ENCODE data around the gene ASPSCR1. TPM values are rescaled to one million over a fixed set of nuclear protein-coding genes. Genes with fewer than 3 reads are reported as not detected.

ASPSCR1 gene
- total and polyA plus RNA-seq, 2 of the 13 experiments (the other 11 are each of a cell fraction or from before 2014, with no cell fraction given), result 274 to 314 TPM

GRCh38 chr17:81992306-81993102, 15.1 kb downstream of the ASPSCR1 start (continued):
- TF ChIP-seq SOX13 (IDR thresholded peaks at IDR 0.05), result peak; percentile 82
- TF ChIP-seq SOX13 (CRISPR knock-in tag; conservative IDR thresholded peaks at IDR 0.05 in 1 of 2, IDR thresholded peaks at IDR 0.05 in 1 of 2), result peak in 1 of 2 experiments; percentile 92; a peak in 2 of 4 replicates
- peak; percentile 86; the same call in 1 of the 2 replicates for TF ChIP-seq FLYWCH1 (CRISPR knock-in tag; IDR thresholded peaks at IDR 0.05)
- TF ChIP-seq ZNF318 (CRISPR knock-in tag; IDR thresholded peaks at IDR 0.05), result peak; percentile 97
- peak; percentile 75; the same call in 1 of the 2 replicates for TF ChIP-seq GLI4 (CRISPR knock-in tag; IDR thresholded peaks at IDR 0.05; ENCODE audit: borderline replicate concordance)
- peak; percentile 90 for TF ChIP-seq PITX1 (CRISPR knock-in tag; IDR thresholded peaks at IDR 0.05)
- peak; percentile 97 for TF ChIP-seq ARNT2 (CRISPR knock-in tag; IDR thresholded peaks at IDR 0.05; ENCODE audit: low read depth)
- no peak for TF ChIP-seq MAFF (IDR thresholded peaks at IDR 0.05; ENCODE audit: low read depth, low read length)
- peak; percentile 51; the same call in 1 of the 2 replicates for TF ChIP-seq RERE (CRISPR knock-in tag; IDR thresholded peaks at IDR 0.05; ENCODE audit: low read depth)
- peak; percentile 78; the same call in 1 of the 2 replicates for TF ChIP-seq TGIF2 (CRISPR knock-in tag; IDR thresholded peaks at IDR 0.05)
